Lower leg skin (tissue), 3 donors: ENCODE measurements around the gene MEGF6.

Experiments used
- CTCF ChIP-seq, 3 donors: fragments of 450-650 bp; IDR thresholded peaks; one replicate each; pipeline ENCODE4 v1.5.1; 2016; ENCODE audit warnings: antibody characterized with exemption in 3 of 3, mild to moderate bottlenecking in 3 of 3, moderate library complexity in 2 of 3
- POLR2A ChIP-seq, 2 donors: fragments of 450-650 bp; IDR thresholded peaks; one replicate each; pipeline ENCODE4 v1.6.1; 2016 to 2017; ENCODE audit warnings: antibody characterized with exemption in 2 of 2, mild to moderate bottlenecking in 1 of 2, moderate library complexity in 1 of 2

GRCh38 chr1:3630161-3630611 lies 18.9 kb upstream of the MEGF6 start:
- TF ChIP-seq POLR2A (IDR thresholded peaks at IDR 0.05): no peak
- TF ChIP-seq CTCF (IDR thresholded peaks at IDR 0.05): no peak
